HG03097 (cell line): Measurements from ENCODE around the gene SMC4.

Experiments
- ATAC-seq: cut with Tn5 transposase; IDR thresholded peaks from one replicate; pipeline ENCODE4 v1.9.1; 2021; ENCODE audit not compliant: unreplicated experiment, low FRiP score

Gene SMC4

DNA sequence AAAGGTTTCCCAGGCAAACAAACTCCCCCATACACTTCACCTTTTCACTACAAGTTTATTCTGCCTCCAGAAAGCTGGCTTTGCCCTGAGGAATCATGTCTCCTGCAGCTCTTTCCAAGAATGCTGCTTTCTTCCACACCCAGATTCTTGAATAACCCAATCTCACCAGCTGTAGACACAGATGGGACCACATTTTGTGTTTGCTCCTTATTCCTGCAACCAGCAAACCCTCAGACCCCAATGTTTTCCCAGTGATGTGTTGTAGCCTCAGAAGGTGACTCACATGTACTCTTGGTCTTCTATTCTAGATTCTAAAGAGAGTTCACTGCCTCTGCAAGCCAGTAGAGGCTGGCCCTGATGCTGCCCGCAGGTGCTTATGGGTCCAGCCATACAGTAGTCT lies 73.8 kb downstream of the SMC4 start:
- no peak for ATAC-seq

- ATAC-seq, result no peak
Observed at GRCh38 chr3:160473978-160474377, 74.5 kb downstream of the SMC4 start.

GRCh38 chr3:160474416-160474838 lies 75.0 kb downstream of the SMC4 start:
- no peak for ATAC-seq

GRCh38 chr3:160475153-160475552 lies 75.7 kb downstream of the SMC4 start:
- ATAC-seq, result no peak

- no peak for ATAC-seq
Observed at GRCh38 chr3:160475884-160476283, 76.4 kb downstream of the SMC4 start.

- no peak for ATAC-seq
Observed at GRCh38 chr3:160477750-160478149, 78.3 kb downstream of the SMC4 start.

GRCh38 chr3:160478338-160478737 lies 78.9 kb downstream of the SMC4 start:
- no peak for ATAC-seq

- ATAC-seq, result no peak
Observed at GRCh38 chr3:160479376-160479775, 79.9 kb downstream of the SMC4 start.

- ATAC-seq, result no peak
Observed at GRCh38 chr3:160480931-160481330, 81.5 kb downstream of the SMC4 start.

GRCh38 chr3:160481856-160482255 lies 82.4 kb downstream of the SMC4 start:
- ATAC-seq, result no peak

DNA sequence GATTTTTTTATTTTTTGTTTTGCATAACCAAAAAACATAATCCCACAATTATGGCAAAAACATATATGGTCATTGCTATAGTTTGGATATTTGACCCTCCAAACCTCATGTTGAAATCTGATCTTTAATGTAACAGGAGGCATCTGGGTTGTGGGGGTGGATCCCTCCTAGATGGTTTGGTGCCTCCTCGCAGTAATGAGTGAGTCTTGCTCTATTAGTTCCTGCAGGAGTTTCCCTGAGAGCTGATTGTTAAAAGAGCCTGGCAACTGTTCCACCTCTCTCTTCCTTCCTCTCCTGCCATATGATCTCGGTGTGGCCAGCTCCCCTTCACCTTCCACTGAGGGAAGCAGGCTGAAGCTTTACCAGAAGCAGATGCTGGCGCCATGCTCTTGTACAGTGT lies 83.3 kb downstream of the SMC4 start:
- ATAC-seq, result no peak
